ENCODE results near the gene C4orf36. TPM values are rescaled to one million over a fixed set of nuclear protein-coding genes. Genes with fewer than 3 reads are reported as not detected.
"Not testable (repeated sequence)": the region's sequence is repeated elsewhere in the genome, so short reads cannot be mapped to it uniquely, and the experiment has no call there.

Gene C4orf36
- total RNA-seq, 2 experiments from 2014 or later = not detected

DNA sequence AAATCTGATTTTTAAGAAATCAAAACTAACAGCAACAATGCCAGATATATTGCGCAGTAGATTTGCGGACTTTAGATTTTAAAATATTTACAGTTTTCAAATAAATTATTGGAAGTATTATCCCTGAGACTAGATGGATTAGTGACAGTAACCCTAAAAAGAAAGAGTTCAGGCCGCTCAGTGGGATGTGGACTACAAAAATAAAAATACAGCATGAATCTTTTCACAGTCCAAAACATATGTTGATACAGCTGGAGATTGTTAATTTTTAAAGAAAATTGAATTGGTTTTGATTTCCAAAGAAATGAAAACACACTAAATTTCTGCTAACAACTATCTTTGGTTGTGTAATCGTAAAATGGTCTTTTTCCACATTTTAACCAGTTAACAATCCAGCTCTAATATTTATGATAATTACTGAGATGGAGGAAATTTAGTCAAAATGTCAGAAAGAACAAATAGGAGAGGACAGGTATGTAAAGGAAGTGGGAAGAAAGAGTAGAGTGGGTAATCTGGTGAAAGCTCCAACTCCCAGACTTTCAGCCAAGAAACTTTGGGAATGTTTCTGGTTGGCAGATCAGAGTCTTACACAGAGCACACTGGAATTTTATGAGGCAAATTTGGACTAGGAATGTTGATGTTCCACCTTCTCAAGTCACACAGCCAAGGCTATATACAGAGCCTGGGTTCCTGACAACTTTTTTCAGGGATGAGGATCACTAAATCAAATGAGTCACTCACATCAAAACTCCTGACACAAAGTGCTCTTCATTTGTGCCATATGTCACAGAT is 15.1 kb downstream of the C4orf36 start:
- DNase-seq = no peak
- no peak for ATAC-seq (ENCODE audit: poor library complexity)
- Mint-ChIP-seq H3K36me3 (ENCODE audit: low read depth) (peaks cover 5% of the 10 kb centered on the region), H3K4me1 (ENCODE audit: low read depth) (no peaks in the 10 kb centered on the region), H3K9me3 (peaks cover 11% of the 10 kb centered on the region), H3K27me3 (no peaks in the 10 kb centered on the region), H3K4me3 (no peak overlapping the region), H3K27ac (no peak overlapping the region)
- intact Hi-C loops (cut with DNase I, micrococcal nuclease) = no loop called here
- no peaks in the 10 kb centered on the region for H3K36me3 ChIP-seq (ENCODE audit: insufficient read depth, low read length)
- no peaks in the 10 kb centered on the region for H3K4me1 ChIP-seq (ENCODE audit: insufficient read depth, low read length)
- H3K27ac ChIP-seq (ENCODE audit: low read depth in 1 of 2, low read length in 2 of 2) = no peak overlapping the region
- CTCF ChIA-PET = no interaction called here
- POLR2A ChIA-PET = no interaction called here
- TF ChIP-seq, protein P1, sequence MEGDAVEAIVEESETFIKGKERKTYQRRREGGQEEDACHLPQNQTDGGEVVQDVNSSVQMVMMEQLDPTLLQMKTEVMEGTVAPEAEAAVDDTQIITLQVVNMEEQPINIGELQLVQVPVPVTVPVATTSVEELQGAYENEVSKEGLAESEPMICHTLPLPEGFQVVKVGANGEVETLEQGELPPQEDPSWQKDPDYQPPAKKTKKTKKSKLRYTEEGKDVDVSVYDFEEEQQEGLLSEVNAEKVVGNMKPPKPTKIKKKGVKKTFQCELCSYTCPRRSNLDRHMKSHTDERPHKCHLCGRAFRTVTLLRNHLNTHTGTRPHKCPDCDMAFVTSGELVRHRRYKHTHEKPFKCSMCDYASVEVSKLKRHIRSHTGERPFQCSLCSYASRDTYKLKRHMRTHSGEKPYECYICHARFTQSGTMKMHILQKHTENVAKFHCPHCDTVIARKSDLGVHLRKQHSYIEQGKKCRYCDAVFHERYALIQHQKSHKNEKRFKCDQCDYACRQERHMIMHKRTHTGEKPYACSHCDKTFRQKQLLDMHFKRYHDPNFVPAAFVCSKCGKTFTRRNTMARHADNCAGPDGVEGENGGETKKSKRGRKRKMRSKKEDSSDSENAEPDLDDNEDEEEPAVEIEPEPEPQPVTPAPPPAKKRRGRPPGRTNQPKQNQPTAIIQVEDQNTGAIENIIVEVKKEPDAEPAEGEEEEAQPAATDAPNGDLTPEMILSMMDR (IDR thresholded peaks at IDR 0.05) = no peak
- no peaks in the 10 kb centered on the region for H3K27me3 ChIP-seq (ENCODE audit: control insufficient read depth in 1 of 2, insufficient read depth in 2 of 2, low read length in 2 of 2)
- H3K4me3 ChIP-seq (ENCODE audit: low read length) = no peak overlapping the region
- H3K9me3 ChIP-seq (ENCODE audit: control insufficient read depth in 1 of 2, insufficient read depth in 1 of 2, low read length in 2 of 2) = peaks cover 11 to 18% of the 10 kb centered on the region in 2 experiments

- H3K4me3 Mint-ChIP-seq; CTCF ChIA-PET; ATAC-seq (ENCODE audit: poor library complexity); H3K4me1 Mint-ChIP-seq (ENCODE audit: low read depth); H3K36me3 ChIP-seq (ENCODE audit: insufficient read depth, low read length); intact Hi-C loops (cut with DNase I, micrococcal nuclease); POLR2A ChIA-PET; H3K27me3 ChIP-seq (ENCODE audit: control insufficient read depth in 1 of 2, insufficient read depth in 2 of 2, low read length in 2 of 2); H3K27me3 Mint-ChIP-seq; H3K27ac Mint-ChIP-seq; H3K27ac ChIP-seq (ENCODE audit: low read depth in 1 of 2, low read length in 2 of 2); H3K4me1 ChIP-seq (ENCODE audit: insufficient read depth, low read length); H3K36me3 Mint-ChIP-seq (ENCODE audit: low read depth); H3K4me3 ChIP-seq (ENCODE audit: low read length); DNase-seq: not testable (repeated sequence)
- H3K9me3 Mint-ChIP-seq = peaks cover 11% of the 10 kb centered on the region
- peaks cover 11 to 14% of the 10 kb centered on the region in 2 experiments for H3K9me3 ChIP-seq (ENCODE audit: control insufficient read depth in 1 of 2, insufficient read depth in 1 of 2, low read length in 2 of 2)
Observed at GRCh38 chr4:86875436-86875835, 16.8 kb downstream of the C4orf36 start.

- intact Hi-C loops (cut with DNase I, micrococcal nuclease) = no loop called here
- no peaks in the 10 kb centered on the region for H3K36me3 ChIP-seq (ENCODE audit: insufficient read depth, low read length)
- TF ChIP-seq, protein P1 (IDR thresholded peaks at IDR 0.05) = no peak
- Mint-ChIP-seq H3K4me1 (ENCODE audit: low read depth) (no peaks in the 10 kb centered on the region), H3K27me3 (no peaks in the 10 kb centered on the region), H3K4me3 (no peak overlapping the region), H3K27ac (no peak overlapping the region), H3K9me3 (no peaks in the 10 kb centered on the region), H3K36me3 (ENCODE audit: low read depth) (no peaks in the 10 kb centered on the region)
- ChIA-PET CTCF (no interaction called here), POLR2A (no interaction called here)
- ATAC-seq (ENCODE audit: poor library complexity) (no peak), DNase-seq (no peak)
- H3K27me3 ChIP-seq (ENCODE audit: control insufficient read depth in 1 of 2, insufficient read depth in 2 of 2, low read length in 2 of 2) = no peaks in the 10 kb centered on the region
- H3K27ac ChIP-seq (ENCODE audit: low read depth in 1 of 2, low read length in 2 of 2) = no peak overlapping the region
- H3K9me3 ChIP-seq (ENCODE audit: control insufficient read depth in 1 of 2, insufficient read depth in 1 of 2, low read length in 2 of 2) = peaks cover 0 to 4% of the 10 kb centered on the region in 2 experiments
- H3K4me1 ChIP-seq (ENCODE audit: insufficient read depth, low read length) = no peaks in the 10 kb centered on the region
- H3K4me3 ChIP-seq (ENCODE audit: low read length) = no peak overlapping the region
Observed at GRCh38 chr4:86872135-86872534, 20.1 kb downstream of the C4orf36 start.
